Measurements from ENCODE around the gene RTN4RL1. TPM values are rescaled to one million over a fixed set of nuclear protein-coding genes. Genes with fewer than 3 reads are reported as not detected.
"Not testable (repeated sequence)": the region's sequence is repeated elsewhere in the genome, so short reads cannot be mapped to it uniquely, and the experiment has no call there.

Gene RTN4RL1
- total RNA-seq, 4 donors from 2014 or later: 0.50 to 0.86 (median 0.67) TPM

- Histone ChIP-seq H3K27ac (replicated peaks in 1 of 4) (no peak overlapping the region), H3K27me3 (peaks cover 0 to 4% (median 0%) of the 10 kb centered on the region in 4 donors), H3K4me3 (no peak overlapping the region), H3K4me1 (peaks cover 0 to 8% (median 3%) of the 10 kb centered on the region in 4 donors), H3K9me3 (no peaks in the 10 kb centered on the region), H3K36me3 (no peaks in the 10 kb centered on the region)
- no peak for TF ChIP-seq EP300 (IDR thresholded peaks at IDR 0.05)
- no peak for TF ChIP-seq CTCF (IDR thresholded peaks at IDR 0.05)
- TF ChIP-seq POLR2AphosphoS5 (IDR thresholded peaks at IDR 0.05): no peak
- TF ChIP-seq POLR2A (IDR thresholded peaks at IDR 0.05; ENCODE audit: low read depth): no peak
- intact Hi-C loops (cut with DNase I): no loop called here
- no peak for DNase-seq (ENCODE audit: extremely low spot score)
- 90% methylated on average over 15 of the region's 18 CpGs for WGBS
Measured at GRCh38 chr17:1986783-1987451, 38.2 kb downstream of the RTN4RL1 start.

- peaks cover 0 to 7% (median 0%) of the 10 kb centered on the region in 4 donors for H3K27me3 ChIP-seq
Measured at GRCh38 chr17:1985686-1986085, 39.4 kb downstream of the RTN4RL1 start.

GRCh38 chr17:1985093-1985492, 40.0 kb downstream of the RTN4RL1 start:
- Histone ChIP-seq H3K27ac (replicated peaks in 1 of 4) (no peak overlapping the region), H3K36me3 (no peaks in the 10 kb centered on the region), H3K27me3 (peaks cover 0 to 7% (median 0%) of the 10 kb centered on the region in 4 donors), H3K9me3 (no peaks in the 10 kb centered on the region), H3K4me1 (peaks cover 0 to 8% (median 3%) of the 10 kb centered on the region in 4 donors), H3K4me3 (no peak overlapping the region)
- intact Hi-C loops (cut with DNase I): no loop called here
- 98% methylated on average over 3 of the region's 4 CpGs for WGBS
- DNase-seq (ENCODE audit: extremely low spot score): no peak
- TF ChIP-seq POLR2A (IDR thresholded peaks at IDR 0.05; ENCODE audit: low read depth): no peak
- TF ChIP-seq CTCF (IDR thresholded peaks at IDR 0.05): no peak

More at GRCh38 chr17:1985686-1986085, 39.4 kb downstream of the RTN4RL1 start:
- DNase-seq (ENCODE audit: extremely low spot score): no peak
- no peak overlapping the region for H3K4me3 ChIP-seq
- H3K4me1 ChIP-seq: peaks cover 0 to 8% (median 3%) of the 10 kb centered on the region in 4 donors
- H3K9me3 ChIP-seq: no peaks in the 10 kb centered on the region
- WGBS: 81% methylated on average over 2 of the region's 4 CpGs
- no peaks in the 10 kb centered on the region for H3K36me3 ChIP-seq
- intact Hi-C loops (cut with DNase I): no loop called here
- TF ChIP-seq POLR2AphosphoS5 (IDR thresholded peaks at IDR 0.05) (no peak), EP300 (IDR thresholded peaks at IDR 0.05) (no peak), CTCF (IDR thresholded peaks at IDR 0.05) (no peak), POLR2A (IDR thresholded peaks at IDR 0.05; ENCODE audit: low read depth) (no peak)
- no peak overlapping the region for H3K27ac ChIP-seq (replicated peaks in 1 of 4)

GRCh38 chr17:1982793-1983366, 42.3 kb downstream of the RTN4RL1 start:
- DNase-seq (ENCODE audit: extremely low spot score); H3K4me3 ChIP-seq; H3K36me3 ChIP-seq; intact Hi-C loops (cut with DNase I); H3K9me3 ChIP-seq; H3K4me1 ChIP-seq; H3K27ac ChIP-seq (replicated peaks in 1 of 4): not testable (repeated sequence)
- H3K27me3 ChIP-seq: peaks cover 0 to 13% (median under 1%) of the 10 kb centered on the region in 4 donors
- 84% methylated on average over 13 of the region's 13 CpGs for WGBS

- intact Hi-C loops (cut with DNase I): no loop called here
- TF ChIP-seq CTCF (IDR thresholded peaks at IDR 0.05): no peak
- no peak for TF ChIP-seq POLR2AphosphoS5 (IDR thresholded peaks at IDR 0.05)
- no peak for DNase-seq (ENCODE audit: extremely low spot score)
- H3K27me3 ChIP-seq: peaks cover 0 to 34% (median 19%) of the 10 kb centered on the region in 4 donors
- H3K4me1 ChIP-seq: peaks cover 10 to 15% (median 13%) of the 10 kb centered on the region in 4 donors
- no peak overlapping the region for H3K4me3 ChIP-seq
- H3K9me3 ChIP-seq: no peaks in the 10 kb centered on the region
- WGBS: 89% methylated on average over 7 of the region's 8 CpGs
- no peaks in the 10 kb centered on the region for H3K36me3 ChIP-seq
- H3K27ac ChIP-seq (replicated peaks in 1 of 4): no peak overlapping the region
Measured at GRCh38 chr17:1980665-1981250, 44.4 kb downstream of the RTN4RL1 start.

Data from esophagus muscularis mucosa (tissue), 4 donors.